Measurements from ENCODE around the gene P2RX2.

Gene P2RX2

DNA sequence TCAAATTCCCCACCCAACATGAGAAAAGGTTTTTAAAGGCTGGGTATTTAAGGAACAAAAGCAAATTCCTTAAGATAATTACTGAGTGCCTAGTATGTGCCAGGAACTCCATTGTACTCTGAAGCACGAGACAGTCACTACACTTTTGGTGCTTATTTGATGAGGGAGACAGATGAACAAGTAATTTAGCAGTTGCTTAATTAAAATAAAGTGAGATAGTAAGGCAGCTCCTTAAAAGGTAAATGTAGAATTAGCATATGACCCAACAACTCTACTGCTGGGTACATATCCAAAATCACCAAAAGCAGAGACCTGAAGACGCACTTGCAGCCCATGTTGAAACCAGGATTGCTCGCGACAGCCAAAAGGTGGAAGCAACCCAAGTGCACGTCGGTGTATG is 47.2 kb downstream of the P2RX2 start:
- DNase-seq: no peak

DNA sequence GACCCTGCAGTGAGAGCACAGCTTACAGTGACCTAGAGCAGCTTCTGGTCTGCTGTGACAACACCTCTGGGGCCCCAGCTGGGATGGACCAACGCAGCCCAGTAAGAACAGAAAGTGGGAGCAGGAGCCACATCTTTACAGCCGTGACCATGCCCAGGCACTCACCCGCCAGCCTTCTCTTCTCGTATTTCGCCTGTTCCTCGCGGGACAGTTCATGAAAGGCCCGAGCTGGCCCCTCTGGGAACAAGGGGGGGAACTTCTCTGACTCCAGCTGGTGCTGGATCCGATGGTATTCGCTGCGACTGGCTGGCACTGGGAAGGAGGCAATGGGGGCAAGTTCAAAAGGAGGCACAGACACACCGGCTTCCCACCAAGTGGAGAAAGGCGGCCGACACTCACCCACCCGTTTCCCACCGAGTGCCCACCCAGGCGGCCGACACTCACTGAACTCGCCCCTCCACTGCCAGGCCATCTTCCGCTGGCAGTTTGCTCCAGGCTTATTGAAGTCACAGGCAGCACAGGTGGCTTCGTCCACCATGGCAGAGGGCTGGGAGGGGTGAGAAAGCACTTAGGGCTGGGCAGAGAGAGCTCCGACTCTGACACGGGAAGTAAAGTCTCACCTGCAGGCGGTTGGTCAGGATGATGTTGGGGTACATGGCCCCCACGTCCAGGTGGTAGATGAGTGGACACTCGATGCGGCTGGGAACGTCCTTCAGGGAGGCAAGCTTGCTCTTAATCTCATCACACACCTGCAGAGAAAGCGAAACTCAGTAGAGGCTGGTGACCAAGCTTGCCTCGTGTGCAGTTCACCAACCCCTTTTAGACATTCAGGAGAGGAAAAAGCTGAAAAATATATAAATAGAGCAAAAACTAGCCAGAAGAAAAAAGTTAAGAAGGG is 49.9 kb downstream of the P2RX2 start:
- DNase-seq: no peak

DNA sequence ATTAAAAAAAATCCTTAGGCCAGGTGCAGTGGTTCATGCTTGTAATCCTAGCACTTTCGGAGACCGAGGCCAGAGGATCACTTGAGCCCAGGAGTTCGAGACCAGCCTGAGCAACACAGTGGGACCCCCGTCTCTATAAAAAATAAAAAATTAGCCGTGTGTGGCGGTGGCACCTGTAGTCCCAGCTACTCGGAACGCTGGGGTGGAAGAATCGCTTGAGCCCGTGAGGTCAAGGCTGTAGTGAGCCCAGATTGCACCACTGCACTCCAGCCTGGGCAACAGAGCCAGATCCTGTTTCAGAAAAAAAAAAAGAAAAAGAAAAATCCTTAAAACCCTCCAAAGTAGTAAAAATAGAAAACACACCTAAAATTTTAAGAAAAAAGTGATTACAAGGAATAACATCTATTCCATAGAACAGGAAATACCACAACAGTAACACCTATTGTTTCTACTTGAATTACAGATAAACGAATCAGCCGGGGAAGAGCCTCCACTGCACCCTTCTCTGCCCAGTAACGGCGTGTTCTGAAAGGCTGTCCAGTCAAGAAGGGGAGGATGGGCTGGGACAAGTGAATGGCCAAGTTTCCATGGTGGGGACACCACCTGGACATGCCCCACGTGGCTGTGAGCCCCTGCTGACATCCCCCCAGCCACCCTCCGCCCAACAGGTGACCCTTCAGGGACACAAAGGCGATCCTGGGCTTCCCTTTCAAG is 50.7 kb downstream of the P2RX2 start:
- DNase-seq: no peak
